ENCODE data around the gene PPP1R3D.

Gene PPP1R3D

GRCh38 chr20:59944726-59945125 is 4.6 kb upstream of the PPP1R3D start:
- TF ChIP-seq CTCF (IDR thresholded peaks at IDR 0.05; ENCODE audit: low read depth, low read length), result no peak
- no peak for DNase-seq (ENCODE audit: low read depth in 2 of 2)
- no peak overlapping the region for H3K4me3 ChIP-seq (replicated peaks in 1 of 2; ENCODE audit: low read depth in 2 of 2, low read length in 2 of 2)

- no peak for TF ChIP-seq CTCF (IDR thresholded peaks at IDR 0.05; ENCODE audit: low read depth, low read length)
- H3K4me3 ChIP-seq (replicated peaks in 1 of 2; ENCODE audit: low read depth in 2 of 2, low read length in 2 of 2), result no peak overlapping the region
Observed at GRCh38 chr20:59942245-59942644, 2.1 kb upstream of the PPP1R3D start.

GRCh38 chr20:59940956-59941294 is 820 bp upstream of the PPP1R3D start:
- TF ChIP-seq CTCF (IDR thresholded peaks at IDR 0.05; ENCODE audit: low read depth, low read length), result no peak
- no peak for DNase-seq (ENCODE audit: low read depth in 2 of 2)
- H3K4me3 ChIP-seq (replicated peaks in 1 of 2; ENCODE audit: low read depth in 2 of 2, low read length in 2 of 2), result peak overlapping the region; percentile 70 to 77

More at GRCh38 chr20:59942245-59942644, 2.1 kb upstream of the PPP1R3D start:
- DNase-seq (ENCODE audit: low read depth in 2 of 2), result no peak

DNA sequence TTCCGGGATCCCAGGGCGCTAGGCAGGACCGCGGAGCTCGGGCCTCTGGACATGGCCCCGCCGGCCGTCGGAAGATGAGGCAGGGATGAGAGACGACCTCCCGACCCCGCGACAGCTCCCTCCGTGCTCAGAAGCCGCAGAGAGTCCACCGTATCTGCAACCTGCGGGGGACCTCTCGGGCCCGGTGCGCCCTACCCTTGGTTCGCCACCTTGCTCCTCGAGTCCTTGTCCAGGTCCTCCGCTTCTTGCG is 301 bp downstream of the PPP1R3D start:
- peak in 1 of 2 donors; percentile 22 for DNase-seq (ENCODE audit: low read depth in 2 of 2)
- H3K4me3 ChIP-seq (replicated peaks in 1 of 2; ENCODE audit: low read depth in 2 of 2, low read length in 2 of 2), result peak overlapping the region; percentile 77 to 79
- no peak for TF ChIP-seq CTCF (IDR thresholded peaks at IDR 0.05; ENCODE audit: low read depth, low read length)

DNA sequence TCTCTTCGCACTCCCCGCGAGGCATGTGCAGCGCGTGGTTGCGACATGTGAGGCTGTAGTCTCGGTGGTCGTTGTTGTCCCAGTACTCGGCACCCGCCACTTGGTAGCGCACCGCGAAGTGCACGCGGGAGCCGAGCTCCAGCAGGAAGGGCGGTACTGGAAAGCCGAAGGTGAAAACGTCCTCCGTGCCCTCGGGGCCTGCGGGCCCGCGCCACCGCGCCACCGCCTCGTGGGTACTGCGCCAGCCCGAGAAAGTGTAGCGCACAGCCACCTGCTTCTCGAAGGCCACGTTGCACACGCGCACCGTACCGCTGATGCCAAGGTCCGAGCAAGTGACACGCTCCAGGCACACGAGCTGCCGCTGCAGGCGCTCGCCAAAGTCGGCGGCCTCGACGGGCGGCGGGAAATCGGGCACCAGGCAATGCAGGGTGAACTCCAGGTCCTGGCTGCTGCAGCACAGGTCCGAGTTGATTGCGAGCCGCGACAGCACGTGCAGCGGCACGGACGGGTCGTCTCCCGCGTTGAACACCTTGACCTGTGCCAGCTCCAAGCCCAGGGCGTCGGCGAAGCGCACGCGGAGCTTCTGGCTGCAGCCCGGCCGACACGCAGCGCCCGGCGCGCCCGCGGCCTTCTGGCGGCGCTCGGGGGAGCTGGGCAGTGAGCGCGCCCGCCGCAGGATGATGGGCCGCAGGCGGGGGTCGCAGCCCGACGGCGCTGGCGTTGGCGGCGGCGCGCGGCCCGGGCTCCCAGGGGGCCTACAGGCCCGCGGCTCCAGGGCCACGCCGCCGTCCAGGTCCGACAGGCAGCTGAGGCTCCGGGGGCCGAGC is 840 bp downstream of the PPP1R3D start:
- peak overlapping the region; percentile 77 to 79 for H3K4me3 ChIP-seq (replicated peaks in 1 of 2; ENCODE audit: low read depth in 2 of 2, low read length in 2 of 2)
- peak in 1 of 2 donors; percentile 20 for DNase-seq (ENCODE audit: low read depth in 2 of 2)
- no peak for TF ChIP-seq CTCF (IDR thresholded peaks at IDR 0.05; ENCODE audit: low read depth, low read length)

DNA sequence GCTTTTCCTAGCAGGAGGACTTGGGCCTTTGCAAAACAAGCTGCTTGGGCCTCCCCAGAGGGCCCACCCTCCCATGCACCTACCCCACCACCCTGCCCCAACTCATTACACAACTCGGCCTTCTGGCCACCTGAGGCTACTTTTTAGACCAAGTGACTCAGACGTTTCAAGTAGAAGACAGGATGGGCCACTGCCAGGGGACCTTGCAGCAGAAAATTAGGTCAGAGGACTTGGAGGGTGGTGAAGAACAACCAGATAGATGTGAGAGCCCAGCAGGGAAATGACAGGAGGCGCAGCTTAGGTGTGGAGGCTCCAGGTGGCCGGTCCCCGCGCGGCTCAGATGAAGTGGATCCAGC is 1.4 kb downstream of the PPP1R3D start:
- no peak overlapping the region for H3K4me3 ChIP-seq (replicated peaks in 1 of 2; ENCODE audit: low read depth in 2 of 2, low read length in 2 of 2)
- peak in 1 of 2 donors; percentile 12 for DNase-seq (ENCODE audit: low read depth in 2 of 2)
- TF ChIP-seq CTCF (IDR thresholded peaks at IDR 0.05; ENCODE audit: low read depth, low read length), result no peak

DNA sequence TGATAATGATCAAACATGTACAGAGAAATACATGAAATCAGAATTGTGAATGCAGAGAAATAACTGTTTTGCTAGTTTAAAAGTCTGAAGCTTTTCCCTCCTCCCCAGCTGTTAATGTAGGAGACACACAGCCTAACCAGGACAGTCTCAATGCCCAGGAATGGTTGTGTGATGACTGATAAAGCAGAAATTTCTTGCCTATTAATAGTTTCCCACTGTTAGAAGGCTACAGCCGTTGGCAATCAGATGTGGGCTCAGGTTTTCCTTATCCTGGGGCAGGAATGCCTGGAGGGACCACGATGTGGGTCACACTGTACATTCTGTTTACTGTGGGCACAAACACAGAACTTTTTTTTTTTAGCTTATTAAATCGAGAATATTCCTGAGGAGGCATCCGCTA is 1.9 kb downstream of the PPP1R3D start:
- no peak overlapping the region for H3K4me3 ChIP-seq (replicated peaks in 1 of 2; ENCODE audit: low read depth in 2 of 2, low read length in 2 of 2)
- TF ChIP-seq CTCF (IDR thresholded peaks at IDR 0.05; ENCODE audit: low read depth, low read length), result no peak
- DNase-seq (ENCODE audit: low read depth in 2 of 2), result peak; percentile 15 to 50

All from cardiac fibroblast (primary cell).